ENCODE results near the gene TMEM178B. TPM values are rescaled to one million over a fixed set of nuclear protein-coding genes. Genes with fewer than 3 reads are reported as not detected.

The TMEM178B gene
- total RNA-seq, 3 donors from 2014 or later, result 0.23 to 0.90 (median 0.37) TPM

- Mint-ChIP-seq H3K36me3 (ENCODE audit: insufficient read depth) (no peaks in the 10 kb centered on the region), H3K27me3 (ENCODE audit: low read depth) (peaks cover 2% of the 10 kb centered on the region), H3K9me3 (no peaks in the 10 kb centered on the region), H3K4me1 (ENCODE audit: low read depth) (no peaks in the 10 kb centered on the region), H3K4me3 (no peak overlapping the region)
- ATAC-seq (no peak), DNase-seq (no peak)
Measured at GRCh38 chr7:141439776-141440175, 365.9 kb downstream of the TMEM178B start.

- Mint-ChIP-seq H3K4me3 (no peak overlapping the region), H3K9me3 (no peaks in the 10 kb centered on the region), H3K27me3 (ENCODE audit: low read depth) (peaks cover 2% of the 10 kb centered on the region), H3K4me1 (ENCODE audit: low read depth) (no peaks in the 10 kb centered on the region), H3K36me3 (ENCODE audit: insufficient read depth) (no peaks in the 10 kb centered on the region)
- ATAC-seq, result no peak
- DNase-seq, result no peak
Measured at GRCh38 chr7:141441837-141442627, 368.2 kb downstream of the TMEM178B start.

- H3K4me3 Mint-ChIP-seq, result no peak overlapping the region
- ATAC-seq, result no peak
- DNase-seq, result no peak
- no peaks in the 10 kb centered on the region for H3K9me3 Mint-ChIP-seq
- no peaks in the 10 kb centered on the region for H3K36me3 Mint-ChIP-seq (ENCODE audit: insufficient read depth)
- peaks cover 2% of the 10 kb centered on the region for H3K27me3 Mint-ChIP-seq (ENCODE audit: low read depth)
- no peaks in the 10 kb centered on the region for H3K4me1 Mint-ChIP-seq (ENCODE audit: low read depth)
Measured at GRCh38 chr7:141442781-141443180, 368.9 kb downstream of the TMEM178B start.

GRCh38 chr7:141444961-141445360 lies 371.1 kb downstream of the TMEM178B start:
- no peaks in the 10 kb centered on the region for H3K4me1 Mint-ChIP-seq (ENCODE audit: low read depth)
- no peak overlapping the region for H3K4me3 Mint-ChIP-seq
- ATAC-seq (no peak), DNase-seq (no peak)
- H3K36me3 Mint-ChIP-seq (ENCODE audit: insufficient read depth), result no peaks in the 10 kb centered on the region
- no peaks in the 10 kb centered on the region for H3K9me3 Mint-ChIP-seq
- peaks cover 5% of the 10 kb centered on the region for H3K27me3 Mint-ChIP-seq (ENCODE audit: low read depth)

GRCh38 chr7:141451232-141451631 lies 377.4 kb downstream of the TMEM178B start:
- Mint-ChIP-seq H3K27me3 (ENCODE audit: low read depth) (peaks cover 3% of the 10 kb centered on the region), H3K4me3 (no peak overlapping the region), H3K9me3 (no peaks in the 10 kb centered on the region), H3K36me3 (ENCODE audit: insufficient read depth) (no peaks in the 10 kb centered on the region), H3K4me1 (ENCODE audit: low read depth) (no peaks in the 10 kb centered on the region)
- no peak for DNase-seq
- ATAC-seq, result no peak

GRCh38 chr7:141452911-141453310 lies 379.0 kb downstream of the TMEM178B start:
- no peak for DNase-seq
- peak; percentile 18 to 25 for ATAC-seq
- Mint-ChIP-seq H3K4me1 (ENCODE audit: low read depth) (no peaks in the 10 kb centered on the region), H3K27me3 (ENCODE audit: low read depth) (peaks cover 2% of the 10 kb centered on the region), H3K4me3 (no peak overlapping the region), H3K9me3 (no peaks in the 10 kb centered on the region), H3K36me3 (ENCODE audit: insufficient read depth) (no peaks in the 10 kb centered on the region)

GRCh38 chr7:141454338-141454737 lies 380.5 kb downstream of the TMEM178B start:
- ATAC-seq (no peak), DNase-seq (no peak)
- Mint-ChIP-seq H3K27me3 (ENCODE audit: low read depth) (no peaks in the 10 kb centered on the region), H3K9me3 (no peaks in the 10 kb centered on the region), H3K4me1 (ENCODE audit: low read depth) (no peaks in the 10 kb centered on the region), H3K36me3 (ENCODE audit: insufficient read depth) (no peaks in the 10 kb centered on the region), H3K4me3 (no peak overlapping the region)

GRCh38 chr7:141455723-141456122 lies 381.9 kb downstream of the TMEM178B start:
- H3K36me3 Mint-ChIP-seq (ENCODE audit: insufficient read depth), result no peaks in the 10 kb centered on the region

GRCh38 chr7:141456298-141456697 lies 382.4 kb downstream of the TMEM178B start:
- no peak overlapping the region for H3K4me3 Mint-ChIP-seq
- DNase-seq (no peak), ATAC-seq (no peak)
- H3K4me1 Mint-ChIP-seq (ENCODE audit: low read depth), result no peaks in the 10 kb centered on the region
- H3K36me3 Mint-ChIP-seq (ENCODE audit: insufficient read depth), result no peaks in the 10 kb centered on the region
- no peaks in the 10 kb centered on the region for H3K9me3 Mint-ChIP-seq
- H3K27me3 Mint-ChIP-seq (ENCODE audit: low read depth), result no peaks in the 10 kb centered on the region

More at GRCh38 chr7:141455723-141456122, 381.9 kb downstream of the TMEM178B start:
- Mint-ChIP-seq H3K27me3 (ENCODE audit: low read depth) (no peaks in the 10 kb centered on the region), H3K4me1 (ENCODE audit: low read depth) (no peaks in the 10 kb centered on the region), H3K4me3 (no peak overlapping the region), H3K9me3 (no peaks in the 10 kb centered on the region)
- no peak for ATAC-seq
- DNase-seq, result no peak

GRCh38 chr7:141456711-141457110 lies 382.8 kb downstream of the TMEM178B start:
- Mint-ChIP-seq H3K4me1 (ENCODE audit: low read depth) (no peaks in the 10 kb centered on the region), H3K27me3 (ENCODE audit: low read depth) (no peaks in the 10 kb centered on the region), H3K4me3 (no peak overlapping the region), H3K36me3 (ENCODE audit: insufficient read depth) (no peaks in the 10 kb centered on the region), H3K9me3 (no peaks in the 10 kb centered on the region)
- ATAC-seq, result no peak
- DNase-seq, result no peak

- DNase-seq (no peak), ATAC-seq (no peak)
- Mint-ChIP-seq H3K4me1 (ENCODE audit: low read depth) (no peaks in the 10 kb centered on the region), H3K4me3 (no peak overlapping the region), H3K36me3 (ENCODE audit: insufficient read depth) (no peaks in the 10 kb centered on the region), H3K9me3 (no peaks in the 10 kb centered on the region), H3K27me3 (ENCODE audit: low read depth) (peaks cover 5% of the 10 kb centered on the region)
Measured at GRCh38 chr7:141460781-141461715, 387.2 kb downstream of the TMEM178B start.

- ATAC-seq, result no peak
- no peaks in the 10 kb centered on the region for H3K4me1 Mint-ChIP-seq (ENCODE audit: low read depth)
- no peaks in the 10 kb centered on the region for H3K36me3 Mint-ChIP-seq (ENCODE audit: insufficient read depth)
- H3K27me3 Mint-ChIP-seq (ENCODE audit: low read depth), result peaks cover 5% of the 10 kb centered on the region
- DNase-seq, result no peak
- H3K9me3 Mint-ChIP-seq, result no peaks in the 10 kb centered on the region
- H3K4me3 Mint-ChIP-seq, result no peak overlapping the region
Measured at GRCh38 chr7:141461924-141462323, 388.1 kb downstream of the TMEM178B start.

GRCh38 chr7:141462958-141463357 lies 389.1 kb downstream of the TMEM178B start:
- DNase-seq, result no peak
- peaks cover 12% of the 10 kb centered on the region for H3K27me3 Mint-ChIP-seq (ENCODE audit: low read depth)
- ATAC-seq, result no peak
- no peaks in the 10 kb centered on the region for H3K4me1 Mint-ChIP-seq (ENCODE audit: low read depth)
- H3K4me3 Mint-ChIP-seq, result no peak overlapping the region
- H3K36me3 Mint-ChIP-seq (ENCODE audit: insufficient read depth), result no peaks in the 10 kb centered on the region
- H3K9me3 Mint-ChIP-seq, result no peaks in the 10 kb centered on the region

- Mint-ChIP-seq H3K36me3 (ENCODE audit: insufficient read depth) (no peaks in the 10 kb centered on the region), H3K4me3 (no peak overlapping the region), H3K27me3 (ENCODE audit: low read depth) (peaks cover 12% of the 10 kb centered on the region)
Measured at GRCh38 chr7:141463986-141464385, 390.1 kb downstream of the TMEM178B start.

More at GRCh38 chr7:141463986-141464385, 390.1 kb downstream of the TMEM178B start:
- DNase-seq, result no peak
- ATAC-seq, result no peak
- no peaks in the 10 kb centered on the region for H3K9me3 Mint-ChIP-seq
- no peaks in the 10 kb centered on the region for H3K4me1 Mint-ChIP-seq (ENCODE audit: low read depth)

Measured in activated T-cell treated with anti-CD3 and anti-CD28 coated beads, Interleukin-2, amount 50 U/mL, for 4 hours (primary cell).